GM19468 (cell line): ENCODE results near the gene KCNH6.

Source experiments
- ATAC-seq: cut with Tn5 transposase; IDR thresholded peaks from one replicate; pipeline ENCODE4 v1.9.1; 2021; ENCODE audit warnings: mild to moderate bottlenecking, moderate library complexity, moderate number of reproducible peaks; ENCODE audit not compliant: unreplicated experiment; ENCODE audit errors: extremely low read depth

The KCNH6 gene

DNA sequence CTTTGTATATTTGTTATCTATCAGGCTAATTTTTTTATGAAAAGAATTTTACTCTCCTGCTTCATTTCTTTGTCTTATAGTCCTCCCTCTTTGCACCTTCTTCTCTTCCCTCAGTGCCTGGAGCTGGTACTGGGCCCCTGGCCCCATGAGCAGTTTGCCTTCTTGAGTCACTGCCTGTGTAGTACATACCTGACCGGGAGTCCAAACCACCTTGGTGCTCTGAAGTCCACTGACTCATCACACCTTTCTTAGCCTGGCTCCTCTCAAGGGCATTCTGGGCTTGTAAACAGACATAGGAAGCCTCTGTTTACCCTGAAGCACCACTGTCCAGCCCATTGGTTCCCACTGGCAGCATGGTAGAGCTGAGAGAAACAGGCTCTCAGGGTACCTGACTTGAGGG is 66.5 kb downstream of the KCNH6 start:
- no peak for ATAC-seq

DNA sequence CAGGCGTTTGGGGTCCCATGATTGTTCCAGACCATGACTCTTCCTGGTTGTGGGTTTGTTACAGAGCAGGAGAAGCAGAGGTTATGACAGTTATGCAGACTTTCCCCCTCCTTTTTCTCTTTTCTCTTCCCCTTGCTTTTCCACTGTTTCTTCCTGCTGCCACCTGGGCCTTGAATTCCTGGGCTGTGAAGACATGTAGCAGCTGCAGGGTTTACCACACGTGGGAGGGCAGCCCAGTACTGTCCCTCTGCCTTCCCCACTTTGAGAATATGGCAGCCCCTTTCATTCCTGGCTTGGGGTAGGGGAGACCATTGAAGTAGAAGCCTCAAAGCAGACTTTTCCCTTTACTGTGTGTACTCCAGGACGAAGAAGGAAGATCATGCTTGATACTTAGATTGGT is 69.6 kb downstream of the KCNH6 start:
- ATAC-seq: no peak

DNA sequence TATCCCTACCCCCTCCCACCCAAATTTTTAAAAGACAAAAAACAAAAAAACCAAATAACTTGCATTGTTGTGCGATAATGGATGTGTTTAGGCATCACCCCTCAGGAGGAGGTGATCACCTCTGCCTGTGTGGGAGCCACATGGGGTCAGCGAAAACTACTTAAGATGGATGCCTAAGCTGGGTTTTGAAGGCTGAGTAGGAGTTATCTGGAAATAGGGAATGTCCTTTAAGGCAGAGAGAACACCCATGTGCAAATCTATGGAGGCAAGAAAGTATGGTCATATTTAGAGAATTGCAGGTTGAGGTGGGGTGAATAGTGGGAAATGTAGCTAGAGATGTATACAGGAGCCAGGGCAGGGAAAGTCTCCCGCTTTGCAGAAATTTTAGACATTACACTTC is 72.0 kb downstream of the KCNH6 start:
- ATAC-seq: no peak
